Measurements from ENCODE around the gene CLASP1. TPM values are rescaled to one million over a fixed set of nuclear protein-coding genes. Genes with fewer than 3 reads are reported as not detected.
A peak's percentile ranks its signal among the peaks of the same experiment; 100 is the strongest.

Gene CLASP1
- total RNA-seq, 1 experiment from 2014 or later, result 81.9 TPM

DNA sequence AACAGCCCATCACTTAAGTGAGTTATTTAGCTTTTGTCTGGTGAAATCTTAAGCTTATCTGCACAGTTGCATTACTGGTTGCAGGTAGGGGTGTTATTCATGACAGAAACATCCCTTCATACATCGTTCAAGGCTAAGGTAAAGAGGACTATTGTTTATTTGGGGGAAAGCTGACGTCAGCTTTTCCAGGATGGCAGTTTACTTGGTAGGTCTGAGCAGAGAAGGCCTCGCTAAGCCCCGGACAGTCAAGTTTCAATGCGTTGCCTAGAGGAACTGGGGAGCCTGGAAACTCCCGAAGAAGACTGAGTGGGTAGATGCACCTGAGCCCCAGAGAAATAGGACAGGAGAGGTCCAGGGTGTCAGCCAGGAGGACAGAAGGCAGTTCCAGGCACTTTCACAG is 116.4 kb downstream of the CLASP1 start:
- Mint-ChIP-seq H3K27me3 (ENCODE audit: insufficient read depth, unreplicated experiment) (no peaks in the 10 kb centered on the region), H3K27ac (ENCODE audit: low read depth, unreplicated experiment) (peak overlapping the region; percentile 54), H3K4me3 (ENCODE audit: unreplicated experiment) (no peak overlapping the region), H3K4me1 (ENCODE audit: insufficient read depth, unreplicated experiment) (peaks cover 23% of the 10 kb centered on the region), H3K9me3 (ENCODE audit: unreplicated experiment) (no peaks in the 10 kb centered on the region), H3K36me3 (ENCODE audit: insufficient read depth, unreplicated experiment) (peaks cover 33% of the 10 kb centered on the region)
- CTCF ChIA-PET, result interaction anchor here (0.5 to 5.5 kb wide), 9 partner anchors 18 to 186 kb away, joined by 3 to 58 read pairs (median 4); no protein-coding TSS in a partner anchor
- intact Hi-C loops (cut with micrococcal nuclease), result no loop called here
- POLR2A ChIA-PET, result interaction anchor here (0.6 to 8.6 kb wide), 15 partner anchors 27 to 1220 kb away, joined by 3 to 247 read pairs (median 5); partner anchors contain the start of gene CLASP1
- no peak for DNase-seq (ENCODE audit: unreplicated experiment)
- no TSS peak for BruUV-seq (replicated peaks)
- TF ChIP-seq, protein P1, sequence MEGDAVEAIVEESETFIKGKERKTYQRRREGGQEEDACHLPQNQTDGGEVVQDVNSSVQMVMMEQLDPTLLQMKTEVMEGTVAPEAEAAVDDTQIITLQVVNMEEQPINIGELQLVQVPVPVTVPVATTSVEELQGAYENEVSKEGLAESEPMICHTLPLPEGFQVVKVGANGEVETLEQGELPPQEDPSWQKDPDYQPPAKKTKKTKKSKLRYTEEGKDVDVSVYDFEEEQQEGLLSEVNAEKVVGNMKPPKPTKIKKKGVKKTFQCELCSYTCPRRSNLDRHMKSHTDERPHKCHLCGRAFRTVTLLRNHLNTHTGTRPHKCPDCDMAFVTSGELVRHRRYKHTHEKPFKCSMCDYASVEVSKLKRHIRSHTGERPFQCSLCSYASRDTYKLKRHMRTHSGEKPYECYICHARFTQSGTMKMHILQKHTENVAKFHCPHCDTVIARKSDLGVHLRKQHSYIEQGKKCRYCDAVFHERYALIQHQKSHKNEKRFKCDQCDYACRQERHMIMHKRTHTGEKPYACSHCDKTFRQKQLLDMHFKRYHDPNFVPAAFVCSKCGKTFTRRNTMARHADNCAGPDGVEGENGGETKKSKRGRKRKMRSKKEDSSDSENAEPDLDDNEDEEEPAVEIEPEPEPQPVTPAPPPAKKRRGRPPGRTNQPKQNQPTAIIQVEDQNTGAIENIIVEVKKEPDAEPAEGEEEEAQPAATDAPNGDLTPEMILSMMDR (IDR thresholded peaks at IDR 0.05; ENCODE audit: unreplicated experiment), result no peak

DNA sequence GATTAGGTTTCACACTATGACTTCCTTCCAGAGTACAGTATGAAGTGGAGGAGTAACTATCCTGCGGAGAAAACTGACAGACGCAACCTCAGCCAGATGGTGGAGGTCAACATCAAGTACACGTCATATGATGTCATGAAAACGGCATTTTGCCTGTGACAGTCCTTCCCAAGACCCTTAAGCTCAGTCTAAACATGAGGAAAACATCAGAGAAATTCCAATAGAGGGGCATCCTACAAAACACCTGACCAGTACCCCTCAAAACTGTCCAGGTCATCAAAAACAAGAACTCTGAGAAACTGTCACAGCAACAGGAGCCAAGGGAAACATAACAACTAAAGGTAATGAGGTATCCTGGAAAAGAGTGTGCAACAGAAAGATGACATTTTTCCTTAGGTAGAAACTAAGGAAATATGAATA is 116.9 kb downstream of the CLASP1 start:
- Mint-ChIP-seq H3K4me1 (ENCODE audit: insufficient read depth, unreplicated experiment) (peaks cover 24% of the 10 kb centered on the region), H3K9me3 (ENCODE audit: unreplicated experiment) (no peaks in the 10 kb centered on the region), H3K4me3 (ENCODE audit: unreplicated experiment) (peak overlapping the region; percentile 86), H3K27ac (ENCODE audit: low read depth, unreplicated experiment) (no peak overlapping the region), H3K36me3 (ENCODE audit: insufficient read depth, unreplicated experiment) (peaks cover 34% of the 10 kb centered on the region), H3K27me3 (ENCODE audit: insufficient read depth, unreplicated experiment) (no peaks in the 10 kb centered on the region)
- BruUV-seq (replicated peaks), result no TSS peak
- TF ChIP-seq, protein P1 (IDR thresholded peaks at IDR 0.05; ENCODE audit: unreplicated experiment), result no peak
- ChIA-PET CTCF (interaction anchor here (0.8 to 5.5 kb wide), 14 partner anchors 18 to 202 kb away, joined by 3 to 58 read pairs (median 4); no protein-coding TSS in a partner anchor), POLR2A (interaction anchor here (0.6 to 8.6 kb wide), 20 partner anchors 16 to 249 kb away, joined by 3 to 247 read pairs (median 6); partner anchors contain the start of genes CLASP1 and NIFK)
- intact Hi-C loops (cut with micrococcal nuclease), result no loop called here
- DNase-seq (ENCODE audit: unreplicated experiment), result no peak

DNA sequence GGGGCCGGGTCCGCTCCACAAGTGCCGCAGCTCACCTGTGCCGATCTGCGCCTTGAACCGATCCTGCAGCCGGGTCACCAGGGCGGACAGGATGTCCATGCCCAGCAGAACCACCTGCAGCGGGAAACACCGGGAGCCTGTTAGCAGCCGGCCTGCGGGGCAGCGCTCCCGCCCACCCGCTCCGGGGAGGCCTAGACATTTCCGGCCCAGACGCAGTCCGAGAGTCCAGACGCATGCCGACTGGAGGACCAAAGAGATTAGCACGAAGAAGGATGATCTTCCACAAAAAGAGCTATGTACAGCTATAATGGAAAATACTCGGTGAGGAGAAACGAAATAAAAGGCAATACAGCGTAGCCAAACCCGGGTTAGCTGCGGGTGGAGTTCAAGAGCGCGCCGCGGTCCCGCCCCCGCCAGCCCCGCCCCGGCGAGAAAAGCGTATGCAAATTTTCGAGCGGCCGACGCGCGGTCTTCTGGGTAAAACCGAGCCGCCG is 119.0 kb downstream of the CLASP1 start:
- intact Hi-C loops (cut with micrococcal nuclease), result no loop called here
- no peaks in the 10 kb centered on the region for H3K9me3 Mint-ChIP-seq (ENCODE audit: unreplicated experiment)
- peaks cover 33% of the 10 kb centered on the region for H3K36me3 Mint-ChIP-seq (ENCODE audit: insufficient read depth, unreplicated experiment)
- ChIA-PET POLR2A (interaction anchor here (0.6 to 8.6 kb wide), 45 partner anchors 15 to 617 kb away, joined by 3 to 247 read pairs (median 4); partner anchors contain the start of genes CLASP1, NIFK and TSN), CTCF (interaction anchor here (0.6 to 5.5 kb wide), 23 partner anchors 12 to 217 kb away, joined by 3 to 58 read pairs (median 3); no protein-coding TSS in a partner anchor)
- TF ChIP-seq, protein P1 (IDR thresholded peaks at IDR 0.05; ENCODE audit: unreplicated experiment), result no peak
- H3K27me3 Mint-ChIP-seq (ENCODE audit: insufficient read depth, unreplicated experiment), result no peaks in the 10 kb centered on the region
- no TSS peak for BruUV-seq (replicated peaks)
- peak overlapping the region; percentile 99 for H3K27ac Mint-ChIP-seq (ENCODE audit: low read depth, unreplicated experiment)
- H3K4me3 Mint-ChIP-seq (ENCODE audit: unreplicated experiment), result peak overlapping the region; percentile 86
- DNase-seq (ENCODE audit: unreplicated experiment), result peak; percentile 83
- peaks cover 37% of the 10 kb centered on the region for H3K4me1 Mint-ChIP-seq (ENCODE audit: insufficient read depth, unreplicated experiment)

DNA sequence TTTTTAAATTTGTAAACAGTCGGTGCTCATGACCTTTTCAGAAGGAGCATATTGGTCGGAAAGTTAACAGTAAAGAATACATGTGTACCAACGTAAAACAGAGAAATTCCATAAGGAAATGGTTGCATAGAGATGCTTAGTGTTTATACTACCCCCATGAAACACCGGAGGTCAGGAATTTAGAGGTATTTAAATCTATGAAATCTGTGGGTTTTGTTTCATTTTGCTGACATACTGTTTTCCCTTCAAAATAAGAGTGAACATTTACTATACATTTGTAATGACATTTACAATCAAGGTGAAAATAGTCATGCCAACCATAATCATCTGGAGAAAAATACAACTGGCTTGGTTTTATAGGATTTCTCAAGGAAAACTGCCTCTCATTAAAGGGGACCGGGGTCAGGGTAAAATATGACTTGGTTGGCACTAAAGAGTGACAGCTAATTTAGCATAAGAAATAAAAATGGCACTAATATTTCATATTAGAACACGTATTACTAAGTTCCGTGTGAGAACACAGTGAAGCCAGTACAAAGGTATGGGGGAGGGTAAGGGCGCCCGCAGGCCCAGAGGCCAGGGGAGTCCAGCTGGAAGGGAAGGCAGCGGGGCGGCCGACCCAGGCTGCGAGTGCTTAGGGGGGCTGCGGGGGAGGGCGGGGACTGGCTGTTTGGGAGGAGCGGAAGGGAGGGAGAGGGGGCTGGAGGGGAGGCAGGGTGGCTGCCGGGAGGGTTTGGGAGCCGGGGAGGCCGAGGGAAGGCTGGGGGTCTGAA is 119.6 kb downstream of the CLASP1 start:
- peak; percentile 45 for DNase-seq (ENCODE audit: unreplicated experiment)
- peaks cover 43% of the 10 kb centered on the region for H3K4me1 Mint-ChIP-seq (ENCODE audit: insufficient read depth, unreplicated experiment)
- ChIA-PET POLR2A (interaction anchor here (0.9 to 8.6 kb wide), 25 partner anchors 11 to 226 kb away, joined by 3 to 247 read pairs (median 7); partner anchors contain the start of genes CLASP1, NIFK and TSN), CTCF (interaction anchor here (0.6 to 5.5 kb wide), 14 partner anchors 11 to 218 kb away, joined by 3 to 58 read pairs (median 4); partner anchors contain the start of gene CLASP1)
- TSS peak; percentile 36 for BruUV-seq (replicated peaks)
- peak overlapping the region; percentile 86 for H3K4me3 Mint-ChIP-seq (ENCODE audit: unreplicated experiment)
- peaks cover 31% of the 10 kb centered on the region for H3K36me3 Mint-ChIP-seq (ENCODE audit: insufficient read depth, unreplicated experiment)
- H3K9me3 Mint-ChIP-seq (ENCODE audit: unreplicated experiment), result no peaks in the 10 kb centered on the region
- intact Hi-C loops (cut with micrococcal nuclease), result loop anchor here (2.0 to 10.0 kb wide), 2 partner anchors 49 to 435 kb away; no protein-coding TSS in a partner anchor
- H3K27ac Mint-ChIP-seq (ENCODE audit: low read depth, unreplicated experiment), result peak overlapping the region; percentile 99
- TF ChIP-seq, protein P1 (IDR thresholded peaks at IDR 0.05; ENCODE audit: unreplicated experiment), result no peak
- no peaks in the 10 kb centered on the region for H3K27me3 Mint-ChIP-seq (ENCODE audit: insufficient read depth, unreplicated experiment)

Measured in MCF 10A (cell line).